K562 (cell line): ENCODE measurements around the gene DDR2.

Experiments used
- POLR2A ChIP-seq: fragments of 450-650 bp; conservative IDR thresholded peaks from 2 replicates; pipeline ENCODE4 v1.6.1; 2016
- POLR2AphosphoS5 ChIP-seq: IDR thresholded peaks from 2 replicates; pipeline ENCODE4 v1.6.1; 2011; ENCODE audit warnings: mild to moderate bottlenecking, low read depth, low read length, moderate library complexity; ENCODE audit not compliant: control insufficient read depth, insufficient read depth
- RCOR1 ChIP-seq, 2 experiments: IDR thresholded peaks; 2 replicates each; pipeline ENCODE4 v1.6.1; 2012; ENCODE audit warnings: low read depth in 2 of 2, low read length in 2 of 2, borderline replicate concordance in 1 of 2, improper control_type of control experiment in 1 of 2
- TAF1 ChIP-seq: IDR thresholded peaks from 2 replicates; pipeline ENCODE4 v1.6.1; 2011; ENCODE audit warnings: mild to moderate bottlenecking, low read length, moderate library complexity; ENCODE audit not compliant: insufficient read depth, control insufficient read depth, severe bottlenecking; ENCODE audit errors: extremely low read depth
- ZKSCAN8 ChIP-seq: fragments of 200-800 bp; sonication (Bioruptor generic); IDR thresholded peaks from 2 replicates; pipeline ENCODE4 v1.6.1; 2016; ENCODE audit warnings: missing genetic modification characterization, missing compliant biosample characterization
- ZNF561 ChIP-seq: fragments of 450-650 bp; formaldehyde crosslinking; conservative IDR thresholded peaks from 2 replicates; pipeline ENCODE4 v1.4.0; 2020; ENCODE audit warnings: mild to moderate bottlenecking, moderate library complexity
- ZNF785 ChIP-seq: fragments of 250-450 bp; sonication (Bioruptor Pico); IDR thresholded peaks from 2 replicates; pipeline ENCODE4 v1.4.0; 2020; ENCODE audit warnings: mild to moderate bottlenecking

DNA sequence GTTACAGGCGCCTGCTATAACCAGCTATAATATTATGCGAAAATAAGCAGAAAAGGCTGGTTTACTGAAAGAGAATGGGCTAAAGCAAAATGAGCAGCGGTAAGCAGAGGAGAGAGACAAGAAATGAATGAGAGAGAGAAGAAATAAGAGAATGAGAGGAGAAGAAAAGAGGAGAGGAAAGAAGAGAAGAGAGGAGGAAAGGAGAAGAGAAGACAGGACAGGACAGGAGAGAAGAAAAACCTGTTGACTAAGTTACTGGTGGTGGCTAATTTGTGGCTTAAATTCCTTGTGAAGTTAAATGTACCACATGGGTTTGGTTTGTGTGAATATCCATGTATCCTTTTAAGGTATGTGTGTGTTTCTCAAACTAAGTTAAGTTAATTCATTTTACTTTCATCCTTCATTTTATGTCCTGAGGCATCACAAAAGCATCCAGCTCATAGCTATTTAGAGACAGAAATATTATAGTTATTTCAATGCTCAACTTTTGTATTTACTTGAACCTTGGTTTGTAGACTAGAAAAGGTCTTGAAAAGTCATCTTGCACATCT lies 3.1 kb upstream of the DDR2 start:
- TF ChIP-seq ZNF785 (CRISPR knock-in tag) (no peak), POLR2A (no peak), TAF1 (no peak), POLR2AphosphoS5 (no peak), ZNF561 (CRISPR knock-in tag) (no peak), ZKSCAN8 (no peak), RCOR1 (IDR thresholded peaks at IDR 0.05; ENCODE audit: borderline replicate concordance in 1 of 2, low read depth in 2 of 2, low read length in 2 of 2) (no peak)
